AG09309 (cell line): ENCODE data around the gene CEMIP.

Experiments used
- DNase-seq: peaks from one replicate; pipeline ENCODE4 v3.0.0-alpha.2; 2010; ENCODE audit warnings: low read depth
- H3K4me3 ChIP-seq: 2 replicates; pipeline ENCODE4 v1.5.1; 2011; ENCODE audit warnings: mild to moderate bottlenecking, low read depth, low read length, moderate library complexity; ENCODE audit not compliant: control insufficient read depth
- TF ChIP-seq, protein P1 (sequence below): IDR thresholded peaks from 2 replicates; pipeline ENCODE4 v1.5.1; 2011; ENCODE audit warnings: mild to moderate bottlenecking, low read depth, low read length, inconsistent platforms; ENCODE audit not compliant: insufficient read depth, control insufficient read depth; ENCODE audit errors: missing control alignments

The CEMIP gene, protein sequence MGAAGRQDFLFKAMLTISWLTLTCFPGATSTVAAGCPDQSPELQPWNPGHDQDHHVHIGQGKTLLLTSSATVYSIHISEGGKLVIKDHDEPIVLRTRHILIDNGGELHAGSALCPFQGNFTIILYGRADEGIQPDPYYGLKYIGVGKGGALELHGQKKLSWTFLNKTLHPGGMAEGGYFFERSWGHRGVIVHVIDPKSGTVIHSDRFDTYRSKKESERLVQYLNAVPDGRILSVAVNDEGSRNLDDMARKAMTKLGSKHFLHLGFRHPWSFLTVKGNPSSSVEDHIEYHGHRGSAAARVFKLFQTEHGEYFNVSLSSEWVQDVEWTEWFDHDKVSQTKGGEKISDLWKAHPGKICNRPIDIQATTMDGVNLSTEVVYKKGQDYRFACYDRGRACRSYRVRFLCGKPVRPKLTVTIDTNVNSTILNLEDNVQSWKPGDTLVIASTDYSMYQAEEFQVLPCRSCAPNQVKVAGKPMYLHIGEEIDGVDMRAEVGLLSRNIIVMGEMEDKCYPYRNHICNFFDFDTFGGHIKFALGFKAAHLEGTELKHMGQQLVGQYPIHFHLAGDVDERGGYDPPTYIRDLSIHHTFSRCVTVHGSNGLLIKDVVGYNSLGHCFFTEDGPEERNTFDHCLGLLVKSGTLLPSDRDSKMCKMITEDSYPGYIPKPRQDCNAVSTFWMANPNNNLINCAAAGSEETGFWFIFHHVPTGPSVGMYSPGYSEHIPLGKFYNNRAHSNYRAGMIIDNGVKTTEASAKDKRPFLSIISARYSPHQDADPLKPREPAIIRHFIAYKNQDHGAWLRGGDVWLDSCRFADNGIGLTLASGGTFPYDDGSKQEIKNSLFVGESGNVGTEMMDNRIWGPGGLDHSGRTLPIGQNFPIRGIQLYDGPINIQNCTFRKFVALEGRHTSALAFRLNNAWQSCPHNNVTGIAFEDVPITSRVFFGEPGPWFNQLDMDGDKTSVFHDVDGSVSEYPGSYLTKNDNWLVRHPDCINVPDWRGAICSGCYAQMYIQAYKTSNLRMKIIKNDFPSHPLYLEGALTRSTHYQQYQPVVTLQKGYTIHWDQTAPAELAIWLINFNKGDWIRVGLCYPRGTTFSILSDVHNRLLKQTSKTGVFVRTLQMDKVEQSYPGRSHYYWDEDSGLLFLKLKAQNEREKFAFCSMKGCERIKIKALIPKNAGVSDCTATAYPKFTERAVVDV (N-terminal part only)

DNA sequence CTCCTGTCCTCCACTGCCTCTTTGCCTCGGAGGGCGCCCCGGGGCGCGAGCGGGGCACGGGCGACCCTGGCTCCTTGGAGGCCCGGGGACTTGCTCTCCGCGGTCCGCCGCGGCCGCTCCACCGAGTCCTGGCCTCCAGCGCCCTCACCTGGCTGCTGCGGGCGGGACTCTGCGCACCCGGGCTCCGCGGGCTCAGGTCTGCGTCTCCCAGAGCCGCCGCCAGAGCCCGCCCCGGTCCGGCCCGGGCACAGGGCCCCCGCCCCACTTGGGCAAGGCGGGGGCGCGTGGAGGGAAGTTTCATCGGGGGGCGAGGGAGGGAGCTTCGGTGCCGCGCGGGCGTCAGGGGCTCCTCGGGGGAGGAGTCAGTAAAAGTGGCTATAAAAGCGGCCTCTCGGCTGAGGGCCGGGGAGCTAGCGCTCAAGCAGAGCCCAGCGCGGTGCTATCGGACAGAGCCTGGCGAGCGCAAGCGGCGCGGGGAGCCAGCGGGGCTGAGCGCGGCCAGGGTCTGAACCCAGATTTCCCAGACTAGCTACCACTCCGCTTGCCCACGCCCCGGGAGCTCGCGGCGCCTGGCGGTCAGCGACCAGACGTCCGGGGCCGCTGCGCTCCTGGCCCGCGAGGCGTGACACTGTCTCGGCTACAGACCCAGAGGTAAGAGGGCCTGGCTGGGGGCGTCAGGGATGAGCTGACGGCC, at the start of gene CEMIP:
CEMIP (plus strand) TSS at position 407 of the 694 bp plus-strand sequence. CDS start 94,510 bp downstream, outside the sequence.
- H3K4me3 ChIP-seq: peak within 1 kb of the TSS; percentile 79
- TF ChIP-seq, protein P1, sequence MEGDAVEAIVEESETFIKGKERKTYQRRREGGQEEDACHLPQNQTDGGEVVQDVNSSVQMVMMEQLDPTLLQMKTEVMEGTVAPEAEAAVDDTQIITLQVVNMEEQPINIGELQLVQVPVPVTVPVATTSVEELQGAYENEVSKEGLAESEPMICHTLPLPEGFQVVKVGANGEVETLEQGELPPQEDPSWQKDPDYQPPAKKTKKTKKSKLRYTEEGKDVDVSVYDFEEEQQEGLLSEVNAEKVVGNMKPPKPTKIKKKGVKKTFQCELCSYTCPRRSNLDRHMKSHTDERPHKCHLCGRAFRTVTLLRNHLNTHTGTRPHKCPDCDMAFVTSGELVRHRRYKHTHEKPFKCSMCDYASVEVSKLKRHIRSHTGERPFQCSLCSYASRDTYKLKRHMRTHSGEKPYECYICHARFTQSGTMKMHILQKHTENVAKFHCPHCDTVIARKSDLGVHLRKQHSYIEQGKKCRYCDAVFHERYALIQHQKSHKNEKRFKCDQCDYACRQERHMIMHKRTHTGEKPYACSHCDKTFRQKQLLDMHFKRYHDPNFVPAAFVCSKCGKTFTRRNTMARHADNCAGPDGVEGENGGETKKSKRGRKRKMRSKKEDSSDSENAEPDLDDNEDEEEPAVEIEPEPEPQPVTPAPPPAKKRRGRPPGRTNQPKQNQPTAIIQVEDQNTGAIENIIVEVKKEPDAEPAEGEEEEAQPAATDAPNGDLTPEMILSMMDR: peak; percentile 70
- peak; percentile 71 for DNase-seq

DNA sequence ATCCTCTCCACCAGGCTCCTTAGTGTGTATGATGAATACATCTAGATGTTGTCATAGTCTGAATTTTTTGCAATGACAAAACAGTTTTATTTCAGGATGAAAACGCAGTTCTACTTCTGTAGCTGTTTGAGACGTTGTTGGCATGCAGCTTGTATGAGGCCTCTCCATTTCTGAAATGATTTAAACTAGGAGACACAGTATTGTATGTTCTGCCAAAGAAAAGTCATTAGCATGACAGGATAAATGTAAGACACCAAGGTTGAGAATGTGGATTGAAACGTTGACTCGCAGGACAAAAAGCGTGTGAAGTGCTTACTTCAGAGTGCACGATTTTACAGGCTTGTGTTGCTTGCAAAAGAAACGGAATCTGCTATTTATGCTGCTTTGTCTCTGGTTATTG, 48.8 kb upstream of the CEMIP start:
- H3K4me3 ChIP-seq: no peak overlapping the region
- DNase-seq: no peak
- TF ChIP-seq, protein P1: no peak

DNA sequence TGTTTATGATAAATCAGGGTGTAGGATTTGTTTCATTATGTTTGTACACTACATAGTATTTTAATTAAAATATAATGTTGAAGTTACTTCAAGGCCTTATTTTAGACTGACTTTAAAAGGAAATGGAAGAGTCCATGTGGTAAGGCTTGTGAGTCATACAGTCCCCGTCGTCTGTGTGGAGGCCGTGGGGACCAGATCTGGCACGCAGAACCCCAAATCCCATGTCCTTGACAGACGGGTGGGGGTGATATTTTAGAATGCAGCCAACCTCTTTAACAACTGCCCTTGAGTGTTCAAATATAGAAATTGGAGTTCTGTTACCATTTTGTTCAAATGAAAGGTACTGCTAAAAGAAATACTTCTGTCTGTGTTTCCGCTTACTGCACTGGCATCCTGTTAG, 48.2 kb upstream of the CEMIP start:
- no peak for DNase-seq
- no peak overlapping the region for H3K4me3 ChIP-seq
- TF ChIP-seq, protein P1: no peak

DNA sequence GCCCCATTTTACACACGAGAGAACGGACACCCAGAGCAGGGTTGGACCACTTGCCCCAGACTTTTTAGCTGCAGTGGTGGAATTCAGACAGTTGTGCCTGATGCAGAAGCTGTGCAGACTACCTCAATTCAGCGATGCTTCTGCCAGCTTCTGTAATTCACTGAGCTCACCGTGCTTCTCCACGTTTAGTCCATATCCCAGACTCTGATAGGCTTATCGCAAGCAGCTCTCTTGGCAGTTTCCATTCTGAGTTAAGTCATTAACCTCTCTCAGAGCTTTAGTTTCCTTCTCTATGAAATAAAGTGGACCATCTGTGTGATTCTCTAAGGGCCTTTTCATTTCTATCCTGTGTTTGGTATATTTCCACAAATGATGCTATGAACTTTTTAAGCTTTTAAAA, 47.0 kb upstream of the CEMIP start:
- no peak for DNase-seq
- no peak overlapping the region for H3K4me3 ChIP-seq
- TF ChIP-seq, protein P1: no peak

DNA sequence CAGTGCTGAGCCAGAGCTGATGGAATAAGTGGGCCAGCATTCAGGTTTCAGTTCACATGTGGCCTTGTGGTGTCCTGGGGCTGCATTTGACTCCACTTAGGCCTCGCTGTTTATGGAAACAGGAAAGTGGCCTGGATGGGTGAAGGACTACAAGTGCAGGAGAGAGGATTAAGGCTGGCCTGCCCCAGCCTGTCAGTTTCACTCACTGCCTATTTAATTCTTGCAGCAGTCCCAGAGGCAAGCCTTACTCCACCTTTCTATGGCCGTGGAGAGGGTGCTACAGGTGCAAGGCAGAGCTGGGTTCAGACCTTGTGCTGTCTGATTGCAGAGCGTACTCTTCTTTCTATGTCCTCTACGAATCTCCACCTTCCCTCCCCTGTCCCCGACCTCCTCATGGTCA, 46.4 kb upstream of the CEMIP start:
- TF ChIP-seq, protein P1: no peak
- DNase-seq: no peak
- no peak overlapping the region for H3K4me3 ChIP-seq

DNA sequence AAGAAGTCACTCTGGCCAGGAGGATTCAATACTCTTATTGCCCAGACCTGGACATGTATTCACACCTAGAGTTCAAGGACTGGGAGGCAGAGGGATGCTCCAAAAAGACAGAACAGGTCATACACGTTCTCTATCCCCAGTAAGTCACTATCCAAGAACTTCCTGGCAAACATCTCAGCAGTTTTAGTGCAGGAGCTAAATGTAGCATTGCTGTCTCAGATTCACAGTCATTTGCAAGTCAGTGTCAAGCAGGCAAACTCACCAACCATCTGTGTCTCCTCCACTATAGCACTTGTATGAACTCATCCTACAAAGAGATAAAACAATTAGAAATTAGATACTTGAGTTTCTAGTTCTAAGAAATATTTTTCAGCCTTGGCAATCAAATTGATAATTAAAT, 45.7 kb upstream of the CEMIP start:
- no peak overlapping the region for H3K4me3 ChIP-seq
- TF ChIP-seq, protein P1: no peak
- DNase-seq: no peak
